H9 (cell line): ENCODE measurements around the gene DYRK2. TPM values are rescaled to one million over a fixed set of nuclear protein-coding genes. Genes with fewer than 3 reads are reported as not detected.

Source experiments
- DNase-seq: peaks from one replicate; pipeline ENCODE4 v3.0.0-alpha.2; 2017
- H2AFZ ChIP-seq: one replicate; pipeline ENCODE4 v1.6.1; 2013; ENCODE audit warnings: mild to moderate bottlenecking, low read length, control low read depth, moderate library complexity
- H2AK5ac ChIP-seq: 2 replicates; pipeline ENCODE4 v1.6.1; 2013; ENCODE audit warnings: low read length, control low read depth, mixed read lengths; ENCODE audit not compliant: insufficient read length
- H2BK120ac ChIP-seq: one replicate; pipeline ENCODE4 v1.6.1; 2013; ENCODE audit warnings: low read depth, mild to moderate bottlenecking, low read length, control low read depth, inconsistent platforms; ENCODE audit not compliant: poor library complexity, severe bottlenecking
- H2BK12ac ChIP-seq: 2 replicates; pipeline ENCODE4 v1.6.1; 2013; ENCODE audit warnings: low read length, control low read depth, mixed read lengths, low read depth; ENCODE audit not compliant: insufficient read length
- H2BK15ac ChIP-seq: 2 replicates; pipeline ENCODE4 v1.6.1; 2013; ENCODE audit warnings: low read depth, low read length, control low read depth
- H2BK20ac ChIP-seq: one replicate; pipeline ENCODE4 v1.6.1; 2013; ENCODE audit warnings: low read depth, mild to moderate bottlenecking, low read length, control low read depth, inconsistent platforms; ENCODE audit not compliant: poor library complexity, severe bottlenecking
- H2BK5ac ChIP-seq: 2 replicates; pipeline ENCODE4 v1.6.1; 2013; ENCODE audit warnings: low read length, control low read depth, mixed read lengths; ENCODE audit not compliant: insufficient read length
- H3K14ac ChIP-seq: 2 replicates; pipeline ENCODE4 v1.6.1; 2013; ENCODE audit warnings: low read length, control low read depth; ENCODE audit not compliant: insufficient read depth
- H3K18ac ChIP-seq: 2 replicates; pipeline ENCODE4 v1.6.1; 2013; ENCODE audit warnings: low read depth, mild to moderate bottlenecking, mixed read lengths, low read length, control low read depth; ENCODE audit not compliant: insufficient read length
- H3K23ac ChIP-seq: 2 replicates; pipeline ENCODE4 v1.6.1; 2013; ENCODE audit warnings: low read length, control low read depth, mixed read lengths, low read depth; ENCODE audit not compliant: insufficient read length
- H3K23me2 ChIP-seq: 2 replicates; pipeline ENCODE4 v1.6.1; 2013; ENCODE audit warnings: low read depth, mild to moderate bottlenecking, mixed read lengths, low read length, control low read depth; ENCODE audit not compliant: insufficient read length, poor library complexity, severe bottlenecking
- H3K27ac ChIP-seq: 2 replicates; pipeline ENCODE4 v1.5.1; 2013; ENCODE audit warnings: low read length, control low read depth, mixed read lengths, low read depth; ENCODE audit not compliant: insufficient read length
- H3K27me3 ChIP-seq: 2 replicates; pipeline ENCODE4 v1.6.1; 2013; ENCODE audit warnings: low read length, control low read depth, inconsistent platforms; ENCODE audit not compliant: insufficient read depth
- H3K4ac ChIP-seq: 2 replicates; pipeline ENCODE4 v1.6.1; 2013; ENCODE audit warnings: low read depth, mild to moderate bottlenecking, control low read depth, inconsistent platforms, low read length, moderate library complexity
- H3K4me1 ChIP-seq: 2 replicates; pipeline ENCODE4 v1.6.1; 2013; ENCODE audit warnings: low read length, control low read depth, inconsistent platforms; ENCODE audit not compliant: insufficient read depth
- H3K4me2 ChIP-seq: 2 replicates; pipeline ENCODE4 v1.6.1; 2013; ENCODE audit warnings: low read length, control low read depth, mixed read lengths; ENCODE audit not compliant: insufficient read length, insufficient read depth
- H3K56ac ChIP-seq: 2 replicates; pipeline ENCODE4 v1.6.1; 2013; ENCODE audit warnings: low read depth, mild to moderate bottlenecking, mixed read lengths, low read length, control low read depth; ENCODE audit not compliant: insufficient read length
- H3K79me1 ChIP-seq: 2 replicates; pipeline ENCODE4 v1.6.1; 2013; ENCODE audit warnings: low read depth, mild to moderate bottlenecking, moderate library complexity, low read length, control low read depth, inconsistent platforms; ENCODE audit not compliant: insufficient read depth, poor library complexity, severe bottlenecking
- H3K79me2 ChIP-seq: 2 replicates; pipeline ENCODE4 v1.6.1; 2013; ENCODE audit warnings: low read length, control low read depth, inconsistent platforms; ENCODE audit not compliant: insufficient read depth
- H3K9ac ChIP-seq: 2 replicates; pipeline ENCODE4 v1.6.1; 2013; ENCODE audit warnings: low read length, control low read depth, mixed read lengths; ENCODE audit not compliant: insufficient read length; ENCODE audit errors: extremely low read depth
- H3K9me3 ChIP-seq: one replicate; pipeline ENCODE4 v1.6.1; 2013; ENCODE audit warnings: low read depth, low read length, inconsistent platforms; ENCODE audit not compliant: control insufficient read depth
- H3T11ph ChIP-seq: one replicate; pipeline ENCODE4 v1.6.1; 2013; ENCODE audit warnings: mild to moderate bottlenecking, low read length, control low read depth, inconsistent platforms
- H4K20me1 ChIP-seq: one replicate; pipeline ENCODE4 v1.6.1; 2013; ENCODE audit not compliant: control insufficient read depth, insufficient read length, insufficient read depth
- H4K5ac ChIP-seq: 2 replicates; pipeline ENCODE4 v1.6.1; 2013; ENCODE audit warnings: low read depth, mild to moderate bottlenecking, mixed read lengths, low read length, control low read depth; ENCODE audit not compliant: insufficient read length
- H4K8ac ChIP-seq: replicated peaks from 2 replicates; pipeline ENCODE4 v1.6.1; 2013; ENCODE audit warnings: low read length, control low read depth, mixed read lengths, low read depth; ENCODE audit not compliant: insufficient read length
- H4K91ac ChIP-seq: 2 replicates; pipeline ENCODE4 v1.6.1; 2013; ENCODE audit warnings: low read depth, mild to moderate bottlenecking, moderate library complexity, mixed read lengths, low read length, control low read depth; ENCODE audit not compliant: insufficient read length
- H3K27ac Mint-ChIP-seq, 3 experiments: 2 replicates in 2 of 3; 3 replicates in 1 of 3; pipeline ENCODE4 v1.8.0; 2020 to 2021; ENCODE audit warnings: mixed read lengths in 3 of 3, mild to moderate bottlenecking in 1 of 3, moderate library complexity in 1 of 3
- H3K27me3 Mint-ChIP-seq: 2 replicates; pipeline ENCODE4 v1.8.0; 2021; ENCODE audit warnings: low read depth, mild to moderate bottlenecking, moderate library complexity, mixed read lengths
- H3K36me3 Mint-ChIP-seq, 3 experiments: 2 replicates in 2 of 3; 3 replicates in 1 of 3; pipeline ENCODE4 v1.8.0; 2020 to 2021; ENCODE audit warnings: low read depth in 3 of 3, mixed read lengths in 3 of 3; ENCODE audit not compliant: insufficient read depth in 1 of 3
- H3K4me1 Mint-ChIP-seq, 2 experiments: 2 replicates each; pipeline ENCODE4 v1.8.0; 2020; ENCODE audit warnings: mixed read lengths in 2 of 2
- H3K4me3 Mint-ChIP-seq, 2 experiments: 2 replicates in 1 of 2; 3 replicates in 1 of 2; pipeline ENCODE4 v1.8.0; 2020 to 2021; ENCODE audit warnings: mild to moderate bottlenecking in 2 of 2, mixed read lengths in 2 of 2, moderate library complexity in 1 of 2
- H3K9me3 Mint-ChIP-seq, 2 experiments: 2 replicates in 1 of 2; 3 replicates in 1 of 2; pipeline ENCODE4 v1.8.0; 2020; ENCODE audit warnings: mild to moderate bottlenecking in 2 of 2, mixed read lengths in 2 of 2, moderate library complexity in 1 of 2
- CTCF ChIP-seq: fragments of 200-600 bp; sonication (generic); conservative IDR thresholded peaks from 3 replicates; pipeline ENCODE4 v1.8.0; 2021; ENCODE audit warnings: antibody characterized with exemption, mild to moderate bottlenecking
- WGBS: extraction: QIAGEN DNeasy Blood & Tissue Kit; methylation state at CpG from one replicate; pipeline ENCODE4 v1.1.7; 2013; ENCODE audit warnings: missing lambda C conversion rate, low lambda C conversion rate, mixed read lengths; ENCODE audit not compliant: insufficient read length; ENCODE audit errors: extremely low coverage; 5-methylcytosine and 5-hydroxymethylcytosine counted together
- total RNA-seq: library from RNA; stranded (reverse); gene quantifications from 2 replicates; pipeline ENCODE4 v1.2.1, GENCODE V29; 2021

DYRK2 gene
- total RNA-seq, 1 experiment from 2014 or later: 40.6 TPM

DNA sequence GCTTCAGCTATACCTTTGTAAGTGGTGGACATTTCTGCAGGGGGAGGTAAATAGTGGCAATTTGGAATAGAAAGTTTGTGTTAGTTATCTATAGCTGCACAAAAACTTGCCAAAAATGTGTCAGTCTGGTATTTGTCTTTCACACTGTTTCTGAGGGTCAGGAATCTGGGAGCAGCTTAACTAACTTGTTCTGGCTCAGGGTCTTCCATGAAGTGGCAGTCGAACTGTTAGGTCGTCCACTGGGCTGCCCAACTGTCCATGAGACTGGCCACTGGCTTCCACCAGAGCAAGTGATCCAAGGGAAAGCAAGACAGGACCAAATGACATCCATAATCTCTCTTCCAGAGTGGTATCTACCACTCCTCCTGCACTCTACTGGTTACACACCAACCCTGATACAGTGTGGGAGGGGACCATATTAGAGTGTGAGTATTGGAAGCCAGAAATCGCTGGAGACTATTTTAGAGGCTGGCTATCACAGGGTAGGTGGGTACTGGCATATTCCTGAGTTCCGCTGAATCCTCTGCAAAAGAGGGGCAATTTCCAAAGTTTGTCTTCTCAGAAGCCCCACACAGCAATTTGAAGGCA, 60.9 kb downstream of the DYRK2 start:
- Histone ChIP-seq H3T11ph (no peak overlapping the region), H2BK12ac (no peak overlapping the region), H4K20me1 (no peaks in the 10 kb centered on the region), H3K9me3 (no peaks in the 10 kb centered on the region), H3K79me2 (no peaks in the 10 kb centered on the region), H3K79me1 (no peaks in the 10 kb centered on the region), H2BK20ac (no peak overlapping the region), H3K27me3 (0 out of 2 replicates have a peak, but pooled peaks cover 2% of the 10 kb centered on the region), H3K4me1 (no peaks in the 10 kb centered on the region; the same call in 1 of the 2 replicates), H3K9ac (no peak overlapping the region), H3K23me2 (no peaks in the 10 kb centered on the region), H4K5ac (no peak overlapping the region), H3K4ac (no peak overlapping the region), H4K91ac (no peak overlapping the region), H2BK5ac (no peak overlapping the region), H3K18ac (no peak overlapping the region), H2BK15ac (no peak overlapping the region), H3K4me2 (no peak overlapping the region), H4K8ac (no peak overlapping the region), H2AK5ac (no peak overlapping the region), H3K14ac (no peak overlapping the region), H3K23ac (no peak overlapping the region), H2AFZ (no peak overlapping the region), H3K56ac (no peak overlapping the region), H3K27ac (no peak overlapping the region), H2BK120ac (no peak overlapping the region)
- peaks cover 0 to 3% of the 10 kb centered on the region in 2 experiments; a peak in 1 of 5 replicates for H3K9me3 Mint-ChIP-seq
- peaks cover 0 to under 1% (median 0%) of the 10 kb centered on the region in 3 experiments; a peak in 2 of 7 replicates for H3K36me3 Mint-ChIP-seq
- WGBS: no CpG with 5 or more reads among the region's 4 CpGs
- no peak overlapping the region for H3K27ac Mint-ChIP-seq
- no peaks in the 10 kb centered on the region for H3K27me3 Mint-ChIP-seq
- H3K4me1 Mint-ChIP-seq: peaks cover 22 to 25% of the 10 kb centered on the region in 2 experiments
- H3K4me3 Mint-ChIP-seq: no peak overlapping the region
- DNase-seq: no peak
- TF ChIP-seq CTCF: no peak
